Spleen (tissue), 7 donors: ENCODE data around the gene SYCE3.
A peak's percentile ranks its signal among the peaks of the same experiment; 100 is the strongest.

Experiments
- CTCF ChIP-seq, 11 experiments: fragments of 200-600 bp in 7 of 11; fragments of 450-650 bp in 4 of 11; sonication (generic) in 4 of 11; IDR thresholded peaks in 8 of 11; conservative IDR thresholded peaks in 3 of 11; 1 replicate in 7 of 11; 2 replicates in 4 of 11; pipeline versions ENCODE4 v1.4.0 to v1.8.0; 2016 to 2021; ENCODE audit warnings: antibody characterized with exemption in 11 of 11, inconsistent platforms in 4 of 11, mild to moderate bottlenecking in 1 of 11
- POLR2A ChIP-seq, 3 donors: fragments of 450-650 bp; IDR thresholded peaks; one replicate each; pipeline ENCODE4 v1.5.1; 2017; ENCODE audit warnings: antibody characterized with exemption in 3 of 3, mild to moderate bottlenecking in 1 of 3
- donor health status: DM: no; HTN: no; CAD: no; lungs with moderate emphysema.
- donor health status: DM: no; HTN: no; CAD: no.
- donor health status: DM: no; HTN: no; CAD: no.

DNA sequence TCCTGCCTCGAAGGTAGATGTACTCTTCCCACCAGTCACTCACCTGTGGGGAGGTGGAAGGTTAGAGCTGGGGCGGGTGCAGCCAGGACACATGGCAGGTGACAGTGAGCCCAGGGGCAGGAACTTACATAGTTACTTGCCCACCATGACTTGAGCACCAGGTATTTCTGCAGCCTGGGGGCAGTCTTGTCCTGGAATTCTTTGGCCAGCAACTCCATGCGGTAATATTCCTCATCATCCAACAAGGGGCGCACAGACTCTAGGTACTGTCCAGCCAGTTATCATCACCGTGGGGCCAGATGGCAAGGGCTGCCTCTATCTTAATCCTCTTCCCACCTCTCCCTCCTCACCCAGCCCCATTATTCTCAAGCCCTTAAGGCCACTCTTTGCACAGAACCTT, 13.4 kb upstream of the SYCE3 start:
- TF ChIP-seq CTCF (IDR thresholded peaks at IDR 0.05 in 8 of 11, conservative IDR thresholded peaks at IDR 0.05 in 3 of 11), result peak in 2 of 11 experiments; percentile 11 to 12
- no peak for TF ChIP-seq POLR2A (IDR thresholded peaks at IDR 0.05)
